Right forelimb (tissue), 1 donor: ENCODE data around the gene PRSS33.

ENCODE experiments used
- DNase-seq: peaks from one replicate; pipeline ENCODE4 v3.0.0-alpha.2; 2018

PRSS33 gene

GRCh38 chr16:2757344-2757743, 30.0 kb downstream of the PRSS33 start:
- DNase-seq = no peak

DNA sequence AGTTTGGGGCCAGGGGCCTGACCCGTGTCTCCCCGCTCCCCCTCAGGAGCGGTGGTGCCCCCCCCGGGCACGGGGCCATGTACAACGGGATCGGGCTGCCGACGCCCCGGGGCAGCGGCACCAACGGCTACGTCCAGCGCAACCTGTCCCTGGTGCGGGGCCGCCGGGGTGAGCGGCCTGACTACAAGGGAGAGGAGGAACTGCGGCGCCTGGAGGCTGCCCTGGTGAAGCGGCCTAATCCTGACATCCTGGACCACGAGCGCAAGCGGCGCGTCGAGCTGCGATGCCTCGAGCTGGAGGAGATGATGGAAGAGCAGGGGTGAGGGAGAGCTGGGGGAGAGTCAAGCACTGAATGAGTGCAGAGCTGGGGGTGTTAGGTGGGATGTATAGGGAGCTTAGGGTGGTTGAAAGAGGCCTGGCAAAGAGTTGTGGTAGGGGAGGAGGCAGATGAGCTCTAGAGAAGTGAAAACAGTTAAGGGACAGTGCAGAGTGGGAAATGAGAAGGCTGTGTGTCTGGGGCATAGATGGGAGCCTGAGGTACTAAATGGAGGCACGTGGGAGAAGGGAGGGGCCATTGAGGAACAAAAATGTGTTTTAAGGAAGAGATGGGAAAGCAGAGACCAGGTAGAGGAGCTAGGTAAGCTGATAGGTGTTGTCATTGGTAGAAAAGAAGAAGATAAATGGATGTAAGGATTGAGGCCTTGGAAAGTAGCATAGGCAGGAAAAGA, 30.9 kb downstream of the PRSS33 start:
- DNase-seq = no peak

- DNase-seq = no peak
These were observed 32.2 kb downstream of the PRSS33 start for GRCh38 chr16:2755158-2755557.

DNA sequence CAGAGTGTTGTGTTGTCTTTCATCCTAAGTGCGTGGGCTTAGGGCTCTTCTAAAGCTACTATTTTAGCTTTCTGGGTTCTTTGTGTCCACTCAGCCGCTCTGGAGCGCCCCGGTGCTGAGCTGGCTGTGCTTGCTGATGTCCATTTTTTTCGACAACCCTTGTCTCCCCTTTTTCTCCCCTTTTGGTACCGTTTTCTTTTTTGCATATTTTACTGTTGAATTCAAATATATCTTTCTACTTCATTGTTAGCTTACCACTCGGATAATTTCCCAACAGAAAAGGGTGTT, 33.7 kb downstream of the PRSS33 start:
- no peak for DNase-seq

GRCh38 chr16:2752850-2753732, 34.3 kb downstream of the PRSS33 start:
- DNase-seq = peak; percentile 94

DNA sequence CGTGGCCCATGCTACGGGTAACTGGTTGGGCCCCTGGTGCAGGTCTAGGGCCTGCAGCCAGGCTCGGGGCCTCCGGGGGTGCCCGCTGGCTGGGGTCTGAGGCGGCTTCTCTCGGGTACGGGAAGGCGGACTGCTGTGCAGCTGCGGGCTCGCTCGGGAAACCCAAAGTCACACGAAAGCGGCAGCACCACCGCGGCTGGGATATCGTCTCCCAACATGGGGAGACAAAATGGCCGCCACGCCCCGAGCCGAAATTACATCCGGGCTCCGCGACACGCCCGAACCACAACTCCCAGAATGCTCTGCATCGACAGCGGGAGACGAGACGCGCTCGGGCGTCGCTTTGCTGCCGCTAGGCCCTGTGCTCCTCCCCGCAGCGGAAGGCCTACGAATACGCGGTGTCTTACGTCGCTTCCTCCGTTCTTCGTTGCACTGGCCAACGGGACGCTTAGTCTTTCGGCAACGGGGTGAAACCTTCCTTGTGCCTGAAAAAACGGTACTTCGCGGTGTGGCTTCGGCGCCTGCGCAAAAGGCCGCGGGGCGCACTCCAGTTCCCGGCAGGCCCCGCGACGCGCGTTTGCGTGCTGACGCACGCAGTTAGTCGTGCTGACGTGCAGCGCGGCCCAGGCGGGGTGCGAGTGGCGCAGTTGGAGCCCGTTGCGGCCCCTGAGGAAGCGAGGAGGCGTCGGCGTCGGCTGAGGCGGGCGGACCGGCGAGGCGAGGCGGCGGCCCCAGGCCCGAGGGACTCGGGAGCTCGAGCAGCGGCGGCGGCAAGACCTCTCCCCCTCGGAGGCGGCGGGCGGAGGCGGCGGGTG, 35.1 kb downstream of the PRSS33 start, which contains the start of gene SRRM2:
SRRM2 (plus strand) TSS at position 604 of the 815 bp plus-strand sequence. CDS start 3,727 bp downstream, outside the sequence.
- DNase-seq = peak; percentile 99

DNA sequence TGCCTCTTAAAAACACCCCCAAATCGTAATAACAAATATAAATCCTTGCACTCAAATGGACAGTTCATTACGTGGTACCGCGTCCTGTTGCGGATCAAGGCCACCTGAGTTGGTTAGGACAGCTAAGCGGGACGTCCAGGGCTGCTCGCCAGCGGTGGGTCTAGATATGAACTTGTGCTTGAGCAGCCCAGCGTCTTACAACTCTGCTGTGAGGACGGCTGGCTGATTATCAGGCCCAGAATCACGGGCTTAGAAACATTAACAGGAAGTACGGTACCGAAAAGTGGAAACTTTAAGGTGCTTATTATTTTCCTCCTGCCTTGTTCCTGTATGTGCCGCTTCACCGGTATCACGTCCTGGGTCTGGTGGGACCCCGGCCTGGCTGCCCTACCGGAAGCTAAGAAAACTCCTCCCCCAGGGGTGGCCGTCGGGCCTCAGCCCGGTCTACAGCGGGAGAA, 35.8 kb downstream of the PRSS33 start:
- DNase-seq = no peak

GRCh38 chr16:2749936-2750335, 37.4 kb downstream of the PRSS33 start:
- DNase-seq = no peak

DNA sequence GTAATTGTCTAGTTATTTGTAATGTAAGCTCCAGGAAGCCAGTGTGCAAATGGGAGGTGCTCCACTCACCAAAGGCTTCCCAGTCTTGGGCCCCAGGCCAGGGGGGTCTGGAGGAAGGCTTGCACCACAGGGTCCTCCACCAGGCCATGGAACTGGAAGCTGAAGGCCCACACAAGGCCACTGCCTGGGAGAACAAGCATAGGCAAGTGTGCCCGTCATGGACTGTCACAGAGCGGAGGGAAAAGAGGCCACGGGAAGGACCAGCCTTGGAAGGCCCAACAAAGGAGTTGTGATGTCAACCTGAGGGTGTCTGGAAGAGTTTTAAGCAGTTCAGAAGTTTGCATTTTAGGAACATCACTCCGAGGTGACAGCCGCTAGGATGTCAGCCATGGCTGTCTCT, 37.9 kb downstream of the PRSS33 start:
- DNase-seq = no peak

DNA sequence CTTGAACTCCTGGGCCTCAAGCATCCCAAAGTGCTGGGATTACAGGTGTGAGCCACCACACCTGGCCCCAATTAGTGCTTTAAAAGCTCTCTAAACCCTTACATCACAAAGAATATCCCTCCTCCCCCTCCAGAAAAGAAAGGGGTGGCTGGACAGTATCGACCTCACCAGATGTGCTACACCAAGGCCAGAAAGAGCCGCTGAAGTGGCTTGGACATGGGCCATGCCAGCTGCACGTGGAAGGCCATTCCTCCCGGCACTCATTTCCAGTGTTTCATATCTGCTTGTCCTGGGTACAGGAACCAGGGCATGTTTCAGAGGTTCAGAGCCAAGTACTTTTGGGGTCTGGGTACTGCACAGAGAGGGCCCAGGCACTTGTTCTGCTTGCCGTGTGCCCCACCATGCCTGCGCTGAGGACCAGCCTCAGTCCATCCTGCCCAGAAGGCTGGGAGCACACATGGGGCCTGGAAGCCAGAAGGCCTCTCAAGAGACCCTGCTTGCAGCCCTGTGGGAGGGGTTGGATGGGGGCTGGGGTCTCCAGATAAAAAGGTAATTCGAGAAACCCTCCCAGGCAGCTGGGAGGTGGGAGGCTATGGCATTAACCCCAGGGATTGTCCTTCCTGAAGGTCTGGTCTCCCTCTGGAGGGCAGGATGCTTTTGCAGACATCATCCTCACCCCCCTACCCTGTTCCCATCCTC, 38.5 kb downstream of the PRSS33 start:
- no peak for DNase-seq

- no peak for DNase-seq
These were observed 41.4 kb downstream of the PRSS33 start for GRCh38 chr16:2745961-2746360.

DNA sequence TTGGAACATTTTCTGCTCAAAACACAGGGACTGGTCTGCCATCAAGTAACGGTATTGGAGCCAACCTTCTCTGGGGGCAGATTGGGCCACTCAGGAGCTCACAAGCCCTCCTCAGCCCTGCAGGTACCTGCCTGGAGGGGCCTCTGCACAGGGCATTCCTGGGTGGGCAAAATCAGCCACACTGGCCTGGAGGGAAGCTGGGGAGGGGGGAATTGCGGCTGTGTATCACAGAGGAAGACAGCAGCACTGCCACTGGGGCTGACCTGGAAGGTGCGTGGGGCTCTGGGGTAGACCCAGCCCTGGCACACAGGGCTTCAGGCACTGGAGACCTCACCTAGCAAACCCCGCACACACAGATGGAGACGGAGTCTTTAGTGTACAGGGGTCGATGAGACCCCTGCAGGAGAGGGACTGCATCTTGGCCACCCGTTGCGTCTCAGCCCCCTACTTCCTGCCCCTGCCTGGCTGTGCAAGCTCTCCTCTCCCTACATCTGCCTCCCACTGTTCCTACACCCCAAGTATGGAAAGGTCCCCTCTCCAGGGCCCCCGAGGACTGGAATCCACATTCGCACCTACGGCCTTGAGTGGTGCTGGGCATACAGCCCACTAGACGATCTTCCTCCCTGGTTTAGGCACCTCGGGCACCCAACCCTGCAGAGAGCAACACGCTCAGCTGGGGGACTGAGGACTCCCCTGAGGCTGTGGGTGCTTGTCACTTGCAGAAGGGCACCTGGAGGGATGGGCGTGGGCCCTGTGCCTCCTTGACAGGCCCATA, 42.1 kb downstream of the PRSS33 start:
- DNase-seq = no peak

GRCh38 chr16:2744711-2745110, 42.6 kb downstream of the PRSS33 start:
- DNase-seq = no peak

GRCh38 chr16:2743007-2743810, 44.2 kb downstream of the PRSS33 start:
- no peak for DNase-seq

GRCh38 chr16:2742323-2743006, 44.9 kb downstream of the PRSS33 start:
- no peak for DNase-seq

- DNase-seq = no peak
These were observed 46.2 kb downstream of the PRSS33 start for GRCh38 chr16:2741168-2741567.

DNA sequence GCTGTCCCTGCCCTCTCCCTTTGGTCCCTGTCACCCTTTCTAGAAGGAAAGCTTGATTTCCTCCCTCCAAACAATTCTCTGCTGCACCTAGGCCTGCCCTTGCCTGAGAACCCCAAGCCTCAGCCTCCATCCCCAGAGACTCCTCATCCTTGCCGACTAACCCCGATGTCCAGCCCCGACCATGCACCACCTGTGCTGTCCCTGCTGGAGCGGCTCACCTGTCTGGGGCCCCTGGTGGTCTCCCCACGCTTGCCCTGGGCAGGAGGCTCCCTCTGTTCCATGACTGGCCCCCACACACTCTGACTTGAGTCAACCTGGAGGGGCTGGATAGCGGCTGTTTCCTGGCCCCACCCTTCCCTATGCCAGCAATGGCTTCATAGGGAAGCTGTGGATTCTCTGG, 46.9 kb downstream of the PRSS33 start:
- no peak for DNase-seq

GRCh38 chr16:2739625-2740430, 47.5 kb downstream of the PRSS33 start:
- DNase-seq = no peak

DNA sequence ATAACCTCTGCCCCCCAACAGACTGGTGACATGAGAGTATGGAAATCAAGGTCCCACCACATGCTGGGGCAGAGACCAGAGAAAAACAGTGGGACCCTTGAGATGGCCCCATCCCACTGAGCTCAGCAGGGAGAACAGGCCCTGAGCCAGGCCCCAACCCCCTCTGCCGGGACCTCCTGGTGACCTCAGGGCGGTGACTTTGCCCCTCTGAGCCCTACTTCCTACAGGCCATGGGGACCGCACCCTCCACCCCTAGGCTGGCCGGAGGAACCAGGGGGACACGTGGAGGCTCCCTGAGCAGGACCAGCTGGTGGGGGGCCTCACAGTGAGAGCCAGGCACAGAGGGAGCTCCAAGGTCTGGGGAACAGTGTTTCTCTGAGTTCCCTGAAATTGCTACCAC, 48.7 kb downstream of the PRSS33 start:
- no peak for DNase-seq
